ENCODE results near the gene SHC3. TPM values are rescaled to one million over a fixed set of nuclear protein-coding genes. Genes with fewer than 3 reads are reported as not detected.

SHC3 gene
- total and polyA plus RNA-seq, 4 donors: 0.10 to 6.9 (median 1.1) TPM; not detected in 1

- Histone ChIP-seq H3K36me3 (ENCODE audit: control insufficient read depth in 1 of 2, insufficient read depth in 2 of 2, low read length in 1 of 2) (no peaks in the 10 kb centered on the region), H3K27ac (ENCODE audit: low read depth in 1 of 2, low read length in 2 of 2) (no peak overlapping the region), H3K4me1 (ENCODE audit: control insufficient read depth in 1 of 2, insufficient read depth in 2 of 2, low read length in 2 of 2) (no peaks in the 10 kb centered on the region), H3K27me3 (ENCODE audit: control insufficient read depth in 1 of 2, insufficient read depth in 2 of 2, low read length in 1 of 2) (no peaks in the 10 kb centered on the region), H3K9me3 (ENCODE audit: control insufficient read depth, low read length) (no peaks in the 10 kb centered on the region), H3K4me3 (ENCODE audit: low read length in 2 of 2) (no peak overlapping the region)
- 62 to 63% methylated on average over 3 of the region's 3 CpGs for WGBS, 2 donors
- no peak for ATAC-seq (ENCODE audit: low FRiP score)
- no peak for DNase-seq
- intact Hi-C loops (cut with DNase I): no loop called here
These were observed 151.7 kb downstream of the SHC3 start for GRCh38 chr9:89026876-89027275.

- DNase-seq (no peak), ATAC-seq (ENCODE audit: low FRiP score) (no peak)
- no peaks in the 10 kb centered on the region for H3K27me3 ChIP-seq (ENCODE audit: control insufficient read depth in 1 of 2, insufficient read depth in 2 of 2, low read length in 1 of 2)
- no peaks in the 10 kb centered on the region for H3K9me3 ChIP-seq (ENCODE audit: control insufficient read depth, low read length)
- H3K36me3 ChIP-seq (ENCODE audit: control insufficient read depth in 1 of 2, insufficient read depth in 2 of 2, low read length in 1 of 2): no peaks in the 10 kb centered on the region
- no peaks in the 10 kb centered on the region for H3K4me1 ChIP-seq (ENCODE audit: control insufficient read depth in 1 of 2, insufficient read depth in 2 of 2, low read length in 2 of 2)
- intact Hi-C loops (cut with DNase I): no loop called here
- H3K4me3 ChIP-seq (ENCODE audit: low read length in 2 of 2): no peak overlapping the region
- H3K27ac ChIP-seq (ENCODE audit: low read depth in 1 of 2, low read length in 2 of 2): no peak overlapping the region
These were observed 153.1 kb downstream of the SHC3 start for GRCh38 chr9:89025553-89025952.

GRCh38 chr9:89024727-89025126 lies 153.9 kb downstream of the SHC3 start:
- Histone ChIP-seq H3K9me3 (ENCODE audit: control insufficient read depth, low read length) (no peaks in the 10 kb centered on the region), H3K4me3 (ENCODE audit: low read length in 2 of 2) (no peak overlapping the region), H3K4me1 (ENCODE audit: control insufficient read depth in 1 of 2, insufficient read depth in 2 of 2, low read length in 2 of 2) (no peaks in the 10 kb centered on the region), H3K27me3 (ENCODE audit: control insufficient read depth in 1 of 2, insufficient read depth in 2 of 2, low read length in 1 of 2) (no peaks in the 10 kb centered on the region), H3K36me3 (ENCODE audit: control insufficient read depth in 1 of 2, insufficient read depth in 2 of 2, low read length in 1 of 2) (no peaks in the 10 kb centered on the region), H3K27ac (ENCODE audit: low read depth in 1 of 2, low read length in 2 of 2) (no peak overlapping the region)
- ATAC-seq (ENCODE audit: low FRiP score) (no peak), DNase-seq (no peak)
- intact Hi-C loops (cut with DNase I): no loop called here
- 95 to 96% methylated on average over 4 of the region's 4 CpGs for WGBS, 2 donors

GRCh38 chr9:89023740-89024139 lies 154.9 kb downstream of the SHC3 start:
- DNase-seq (no peak), ATAC-seq (ENCODE audit: low FRiP score) (no peak)
- intact Hi-C loops (cut with DNase I): no loop called here
- no peak overlapping the region for H3K4me3 ChIP-seq (ENCODE audit: low read length in 2 of 2)
- H3K27ac ChIP-seq (ENCODE audit: low read depth in 1 of 2, low read length in 2 of 2): no peak overlapping the region
- H3K27me3 ChIP-seq (ENCODE audit: control insufficient read depth in 1 of 2, insufficient read depth in 2 of 2, low read length in 1 of 2): no peaks in the 10 kb centered on the region
- no peaks in the 10 kb centered on the region for H3K4me1 ChIP-seq (ENCODE audit: control insufficient read depth in 1 of 2, insufficient read depth in 2 of 2, low read length in 2 of 2)
- no peaks in the 10 kb centered on the region for H3K9me3 ChIP-seq (ENCODE audit: control insufficient read depth, low read length)
- H3K36me3 ChIP-seq (ENCODE audit: control insufficient read depth in 1 of 2, insufficient read depth in 2 of 2, low read length in 1 of 2): no peaks in the 10 kb centered on the region
- 72 to 79% methylated on average over 3 of the region's 3 CpGs for WGBS, 2 donors

GRCh38 chr9:89022902-89023301 lies 155.7 kb downstream of the SHC3 start:
- WGBS, 2 donors: 70 to 78% methylated on average over 2 of the region's 2 CpGs
- Histone ChIP-seq H3K4me1 (ENCODE audit: control insufficient read depth in 1 of 2, insufficient read depth in 2 of 2, low read length in 2 of 2) (no peaks in the 10 kb centered on the region), H3K36me3 (ENCODE audit: control insufficient read depth in 1 of 2, insufficient read depth in 2 of 2, low read length in 1 of 2) (no peaks in the 10 kb centered on the region), H3K4me3 (ENCODE audit: low read length in 2 of 2) (no peak overlapping the region), H3K9me3 (ENCODE audit: control insufficient read depth, low read length) (no peaks in the 10 kb centered on the region), H3K27me3 (ENCODE audit: control insufficient read depth in 1 of 2, insufficient read depth in 2 of 2, low read length in 1 of 2) (no peaks in the 10 kb centered on the region), H3K27ac (ENCODE audit: low read depth in 1 of 2, low read length in 2 of 2) (no peak overlapping the region)
- no peak for DNase-seq
- intact Hi-C loops (cut with DNase I): no loop called here
- peak; percentile 66 for ATAC-seq (ENCODE audit: low FRiP score)

- Histone ChIP-seq H3K27me3 (ENCODE audit: control insufficient read depth in 1 of 2, insufficient read depth in 2 of 2, low read length in 1 of 2) (no peaks in the 10 kb centered on the region), H3K4me1 (ENCODE audit: control insufficient read depth in 1 of 2, insufficient read depth in 2 of 2, low read length in 2 of 2) (no peaks in the 10 kb centered on the region), H3K27ac (ENCODE audit: low read depth in 1 of 2, low read length in 2 of 2) (no peak overlapping the region), H3K36me3 (ENCODE audit: control insufficient read depth in 1 of 2, insufficient read depth in 2 of 2, low read length in 1 of 2) (no peaks in the 10 kb centered on the region), H3K4me3 (ENCODE audit: low read length in 2 of 2) (no peak overlapping the region), H3K9me3 (ENCODE audit: control insufficient read depth, low read length) (no peaks in the 10 kb centered on the region)
- ATAC-seq (ENCODE audit: low FRiP score): peak; percentile 42
- no peak for DNase-seq
- WGBS, 2 donors: 73 to 76% methylated on average over 15 of the region's 15 CpGs
- intact Hi-C loops (cut with DNase I): no loop called here
These were observed 156.4 kb downstream of the SHC3 start for GRCh38 chr9:89022001-89022759.

- DNase-seq (no peak), ATAC-seq (ENCODE audit: low FRiP score) (peak; percentile 37)
- WGBS, 2 donors: 88 to 89% methylated on average over 8 of the region's 8 CpGs
- H3K9me3 ChIP-seq (ENCODE audit: control insufficient read depth, low read length): no peaks in the 10 kb centered on the region
- intact Hi-C loops (cut with DNase I): no loop called here
- no peak overlapping the region for H3K27ac ChIP-seq (ENCODE audit: low read depth in 1 of 2, low read length in 2 of 2)
- no peaks in the 10 kb centered on the region for H3K36me3 ChIP-seq (ENCODE audit: control insufficient read depth in 1 of 2, insufficient read depth in 2 of 2, low read length in 1 of 2)
- no peaks in the 10 kb centered on the region for H3K27me3 ChIP-seq (ENCODE audit: control insufficient read depth in 1 of 2, insufficient read depth in 2 of 2, low read length in 1 of 2)
- H3K4me3 ChIP-seq (ENCODE audit: low read length in 2 of 2): no peak overlapping the region
- H3K4me1 ChIP-seq (ENCODE audit: control insufficient read depth in 1 of 2, insufficient read depth in 2 of 2, low read length in 2 of 2): no peaks in the 10 kb centered on the region
These were observed 157.3 kb downstream of the SHC3 start for GRCh38 chr9:89021154-89021803.

GRCh38 chr9:89020754-89021153 lies 157.9 kb downstream of the SHC3 start:
- Histone ChIP-seq H3K4me3 (ENCODE audit: low read length in 2 of 2) (no peak overlapping the region), H3K36me3 (ENCODE audit: control insufficient read depth in 1 of 2, insufficient read depth in 2 of 2, low read length in 1 of 2) (no peaks in the 10 kb centered on the region), H3K27me3 (ENCODE audit: control insufficient read depth in 1 of 2, insufficient read depth in 2 of 2, low read length in 1 of 2) (no peaks in the 10 kb centered on the region), H3K4me1 (ENCODE audit: control insufficient read depth in 1 of 2, insufficient read depth in 2 of 2, low read length in 2 of 2) (no peaks in the 10 kb centered on the region), H3K27ac (ENCODE audit: low read depth in 1 of 2, low read length in 2 of 2) (no peak overlapping the region), H3K9me3 (ENCODE audit: control insufficient read depth, low read length) (no peaks in the 10 kb centered on the region)
- intact Hi-C loops (cut with DNase I): no loop called here
- DNase-seq (no peak), ATAC-seq (ENCODE audit: low FRiP score) (no peak)
- 98% methylated on average over 4 of the region's 4 CpGs for WGBS, 2 donors

GRCh38 chr9:89015336-89015735 lies 163.3 kb downstream of the SHC3 start:
- ATAC-seq (ENCODE audit: low FRiP score) (no peak), DNase-seq (no peak)
- H3K9me3 ChIP-seq (ENCODE audit: control insufficient read depth, low read length): no peaks in the 10 kb centered on the region
- intact Hi-C loops (cut with DNase I): no loop called here
- no peaks in the 10 kb centered on the region for H3K4me1 ChIP-seq (ENCODE audit: control insufficient read depth in 1 of 2, insufficient read depth in 2 of 2, low read length in 2 of 2)
- no peak overlapping the region for H3K27ac ChIP-seq (ENCODE audit: low read depth in 1 of 2, low read length in 2 of 2)
- no peaks in the 10 kb centered on the region for H3K36me3 ChIP-seq (ENCODE audit: control insufficient read depth in 1 of 2, insufficient read depth in 2 of 2, low read length in 1 of 2)
- no peak overlapping the region for H3K4me3 ChIP-seq (ENCODE audit: low read length in 2 of 2)
- 42 to 64% methylated on average over 2 of the region's 2 CpGs for WGBS, 2 donors
- H3K27me3 ChIP-seq (ENCODE audit: control insufficient read depth in 1 of 2, insufficient read depth in 2 of 2, low read length in 1 of 2): no peaks in the 10 kb centered on the region

Data from aorta (tissue), 5 donors.